DND-41 (cell line): ENCODE results near the gene CDH3.

Source experiments
- ATAC-seq: fragments of 200-7000 bp; cut with Tn5 transposase; 3 replicates; pipeline ENCODE4 v1.9.1; 2021; ENCODE audit warnings: low read depth; ENCODE audit not compliant: insufficient read depth
- DNase-seq: peaks from one replicate; pipeline ENCODE4 v3.0.0-alpha.2; 2020
- H2AFZ ChIP-seq: 2 replicates; pipeline ENCODE4 v1.6.0; 2012; ENCODE audit warnings: low read depth, low read length
- H3K27ac ChIP-seq: 2 replicates; pipeline ENCODE4 v1.5.1; 2012; ENCODE audit warnings: low read length, inconsistent platforms
- H3K27me3 ChIP-seq: fragments of 200-600 bp; sonication (generic); 2 replicates; pipeline ENCODE4 v1.6.0; 2012; ENCODE audit warnings: low read length, mild to moderate bottlenecking, inconsistent platforms; ENCODE audit not compliant: insufficient read depth, poor library complexity
- H3K36me3 ChIP-seq: 2 replicates; pipeline ENCODE4 v1.5.1; 2012; ENCODE audit warnings: low read length, inconsistent platforms; ENCODE audit not compliant: insufficient read depth
- H3K4me1 ChIP-seq: 2 replicates; pipeline ENCODE4 v1.5.1; 2012; ENCODE audit warnings: mild to moderate bottlenecking, low read length; ENCODE audit not compliant: insufficient read depth
- H3K4me2 ChIP-seq: 2 replicates; pipeline ENCODE4 v1.6.0; 2012; ENCODE audit warnings: mild to moderate bottlenecking, moderate library complexity, low read length, inconsistent platforms; ENCODE audit not compliant: insufficient read depth
- H3K4me3 ChIP-seq, 2 experiments: fragments of 200-600 bp in 1 of 2; shearing (Covaris generic) in 1 of 2; 2 replicates each; pipeline ENCODE4 v1.5.1; 2012 to 2016; ENCODE audit warnings: inconsistent platforms in 2 of 2, low read length in 2 of 2, mild to moderate bottlenecking in 2 of 2, low read depth in 1 of 2, moderate library complexity in 1 of 2
- H3K79me2 ChIP-seq: 2 replicates; pipeline ENCODE4 v1.6.0; 2012; ENCODE audit warnings: low read length, inconsistent platforms; ENCODE audit not compliant: insufficient read depth
- H3K9ac ChIP-seq: 2 replicates; pipeline ENCODE4 v1.6.0; 2012; ENCODE audit warnings: low read depth, mild to moderate bottlenecking, inconsistent platforms, low read length, moderate library complexity
- H3K9me3 ChIP-seq: 2 replicates; pipeline ENCODE4 v1.5.1; 2012; ENCODE audit warnings: low read length, moderate library complexity, mild to moderate bottlenecking, inconsistent platforms; ENCODE audit not compliant: insufficient read depth, severe bottlenecking
- H4K20me1 ChIP-seq: 2 replicates; pipeline ENCODE4 v1.6.0; 2012; ENCODE audit warnings: low read length; ENCODE audit not compliant: insufficient read depth
- EZH2 ChIP-seq: IDR thresholded peaks from 3 replicates; pipeline ENCODE4 v1.6.1; 2012; ENCODE audit warnings: borderline replicate concordance, low read depth, mild to moderate bottlenecking, moderate library complexity, low read length, inconsistent platforms; ENCODE audit not compliant: severe bottlenecking
- TF ChIP-seq, protein P1 (sequence below): IDR thresholded peaks from 2 replicates; pipeline ENCODE4 v1.5.1; 2012; ENCODE audit warnings: borderline replicate concordance, low read length, moderate library complexity, mild to moderate bottlenecking; ENCODE audit not compliant: poor library complexity, severe bottlenecking; ENCODE audit errors: extremely low read depth

Gene CDH3

DNA sequence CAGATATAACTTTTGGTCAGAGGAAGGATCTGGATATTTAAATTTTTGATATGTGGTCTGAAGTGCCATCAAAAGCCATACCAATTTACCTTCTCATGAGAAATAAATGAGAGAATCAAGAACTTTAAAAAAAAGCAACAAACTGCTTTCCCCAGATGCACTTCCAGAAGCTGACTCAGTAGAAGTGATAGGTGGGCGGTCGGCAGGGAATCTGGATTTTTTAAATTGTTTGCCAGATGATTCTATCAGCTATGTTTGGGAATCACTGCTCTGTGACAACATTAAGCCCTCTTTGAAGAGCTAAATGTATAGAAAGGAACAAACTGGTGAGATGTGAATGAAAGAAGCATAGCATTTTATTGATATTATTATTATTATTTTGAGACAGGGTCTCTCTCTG lies 19.2 kb downstream of the CDH3 start:
- Histone ChIP-seq H3K9me3 (no peaks in the 10 kb centered on the region), H3K9ac (no peak overlapping the region), H4K20me1 (no peaks in the 10 kb centered on the region), H3K79me2 (no peaks in the 10 kb centered on the region), H3K4me1 (no peaks in the 10 kb centered on the region), H3K27ac (no peak overlapping the region), H3K36me3 (no peaks in the 10 kb centered on the region), H3K4me2 (no peak overlapping the region), H2AFZ (no peak overlapping the region), H3K4me3 (no peak overlapping the region), H3K27me3 (no peaks in the 10 kb centered on the region)
- TF ChIP-seq, protein P1, sequence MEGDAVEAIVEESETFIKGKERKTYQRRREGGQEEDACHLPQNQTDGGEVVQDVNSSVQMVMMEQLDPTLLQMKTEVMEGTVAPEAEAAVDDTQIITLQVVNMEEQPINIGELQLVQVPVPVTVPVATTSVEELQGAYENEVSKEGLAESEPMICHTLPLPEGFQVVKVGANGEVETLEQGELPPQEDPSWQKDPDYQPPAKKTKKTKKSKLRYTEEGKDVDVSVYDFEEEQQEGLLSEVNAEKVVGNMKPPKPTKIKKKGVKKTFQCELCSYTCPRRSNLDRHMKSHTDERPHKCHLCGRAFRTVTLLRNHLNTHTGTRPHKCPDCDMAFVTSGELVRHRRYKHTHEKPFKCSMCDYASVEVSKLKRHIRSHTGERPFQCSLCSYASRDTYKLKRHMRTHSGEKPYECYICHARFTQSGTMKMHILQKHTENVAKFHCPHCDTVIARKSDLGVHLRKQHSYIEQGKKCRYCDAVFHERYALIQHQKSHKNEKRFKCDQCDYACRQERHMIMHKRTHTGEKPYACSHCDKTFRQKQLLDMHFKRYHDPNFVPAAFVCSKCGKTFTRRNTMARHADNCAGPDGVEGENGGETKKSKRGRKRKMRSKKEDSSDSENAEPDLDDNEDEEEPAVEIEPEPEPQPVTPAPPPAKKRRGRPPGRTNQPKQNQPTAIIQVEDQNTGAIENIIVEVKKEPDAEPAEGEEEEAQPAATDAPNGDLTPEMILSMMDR, result no peak
- no peak for TF ChIP-seq EZH2
- ATAC-seq (no peak), DNase-seq (no peak)

- DNase-seq (no peak), ATAC-seq (no peak)
- no peaks in the 10 kb centered on the region for H3K79me2 ChIP-seq
- H3K36me3 ChIP-seq, result no peaks in the 10 kb centered on the region
- H2AFZ ChIP-seq, result no peak overlapping the region
- H4K20me1 ChIP-seq, result no peaks in the 10 kb centered on the region
- no peaks in the 10 kb centered on the region for H3K27me3 ChIP-seq
- TF ChIP-seq, protein P1, result no peak
- TF ChIP-seq EZH2, result no peak
- H3K27ac ChIP-seq, result no peak overlapping the region
- H3K4me1 ChIP-seq, result no peaks in the 10 kb centered on the region
- H3K9ac ChIP-seq, result no peak overlapping the region
- no peak overlapping the region for H3K4me2 ChIP-seq
- H3K9me3 ChIP-seq, result no peaks in the 10 kb centered on the region
- H3K4me3 ChIP-seq, result no peak overlapping the region
Measured at GRCh38 chr16:68665501-68665900, 20.4 kb downstream of the CDH3 start.

DNA sequence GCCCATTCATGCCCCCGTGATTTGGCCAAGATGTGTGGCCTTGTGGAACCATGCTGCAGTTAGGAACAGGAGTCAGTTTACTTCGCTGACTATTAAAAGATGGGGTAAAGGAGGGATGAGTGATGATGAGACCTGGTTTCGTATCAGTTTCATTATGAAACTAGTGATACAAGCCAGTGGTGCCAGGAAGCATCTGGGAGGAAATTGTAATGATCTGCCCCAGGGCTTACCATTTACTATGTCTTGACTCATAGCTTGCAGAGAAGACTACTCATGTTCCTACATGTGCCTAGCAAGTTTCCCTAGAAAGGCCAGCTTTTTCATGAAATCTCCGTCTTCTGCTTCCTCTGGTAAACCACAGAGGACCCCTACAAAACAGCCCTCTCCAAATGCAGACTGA lies 23.2 kb downstream of the CDH3 start:
- no peaks in the 10 kb centered on the region for H4K20me1 ChIP-seq
- H3K27ac ChIP-seq, result no peak overlapping the region
- no peaks in the 10 kb centered on the region for H3K9me3 ChIP-seq
- no peaks in the 10 kb centered on the region for H3K4me1 ChIP-seq
- no peak overlapping the region for H3K4me3 ChIP-seq
- H3K4me2 ChIP-seq, result no peak overlapping the region
- TF ChIP-seq, protein P1, result no peak
- TF ChIP-seq EZH2, result no peak
- no peak for ATAC-seq
- no peaks in the 10 kb centered on the region for H3K27me3 ChIP-seq
- H2AFZ ChIP-seq, result no peak overlapping the region
- DNase-seq, result no peak
- H3K36me3 ChIP-seq, result no peaks in the 10 kb centered on the region
- no peak overlapping the region for H3K9ac ChIP-seq
- H3K79me2 ChIP-seq, result no peaks in the 10 kb centered on the region

DNA sequence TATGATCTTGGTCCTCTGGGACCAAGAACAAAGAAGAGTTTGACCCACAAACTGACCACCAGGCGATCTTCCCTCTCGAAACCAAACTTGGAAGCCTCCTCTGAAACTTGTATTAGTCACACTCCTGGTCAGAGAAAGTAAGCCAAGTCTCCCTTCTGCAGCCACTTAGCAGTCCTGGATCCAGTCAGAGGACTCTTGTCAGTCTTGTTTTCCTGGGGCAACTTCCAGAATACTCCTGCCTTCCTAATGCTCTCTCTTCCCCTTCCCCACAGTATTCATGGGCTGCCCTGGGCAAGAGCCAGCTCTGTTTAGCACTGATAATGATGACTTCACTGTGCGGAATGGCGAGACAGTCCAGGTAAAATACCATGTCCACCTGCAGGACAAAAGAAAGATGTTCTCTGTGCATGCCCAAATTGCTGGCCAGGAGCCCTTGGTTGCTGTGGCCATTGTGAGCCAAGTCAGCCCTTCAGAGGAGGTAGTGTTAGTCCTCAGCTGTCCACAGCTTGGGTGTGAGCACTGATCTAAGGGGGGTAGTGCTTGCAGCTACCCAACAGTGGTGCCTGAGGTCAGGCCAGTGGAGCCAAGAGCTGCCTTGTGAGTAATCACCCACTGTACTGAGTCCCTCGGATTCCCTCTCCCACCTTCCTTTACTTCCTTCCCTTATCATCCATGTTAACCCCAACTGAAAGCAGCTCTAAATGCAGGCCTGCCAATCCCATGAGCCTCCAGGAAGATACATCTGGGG lies 31.2 kb downstream of the CDH3 start:
- no peaks in the 10 kb centered on the region for H3K4me1 ChIP-seq
- H3K27me3 ChIP-seq, result peaks cover 3% of the 10 kb centered on the region
- no peaks in the 10 kb centered on the region for H4K20me1 ChIP-seq
- H3K9ac ChIP-seq, result no peak overlapping the region
- no peak overlapping the region for H3K4me3 ChIP-seq
- ATAC-seq (no peak), DNase-seq (no peak)
- TF ChIP-seq, protein P1, result no peak
- no peak for TF ChIP-seq EZH2
- H3K9me3 ChIP-seq, result no peaks in the 10 kb centered on the region
- no peaks in the 10 kb centered on the region for H3K36me3 ChIP-seq
- no peak overlapping the region for H2AFZ ChIP-seq
- H3K4me2 ChIP-seq, result no peak overlapping the region
- no peaks in the 10 kb centered on the region for H3K79me2 ChIP-seq
- H3K27ac ChIP-seq, result no peak overlapping the region
